Endodermal cell (in vitro differentiated cells): Measurements from ENCODE around the gene ADGRF1. TPM values are rescaled to one million over a fixed set of nuclear protein-coding genes. Genes with fewer than 3 reads are reported as not detected.

Experiments used
- DNase-seq: peaks from one replicate; pipeline ENCODE4 v3.0.0-alpha.2; 2017
- H3K27ac ChIP-seq: 2 replicates; pipeline ENCODE4 v1.5.1; 2013; ENCODE audit warnings: mild to moderate bottlenecking, low read depth, low read length, moderate library complexity
- H3K27me3 ChIP-seq: 2 replicates; pipeline ENCODE4 v1.6.1; 2013; ENCODE audit warnings: mild to moderate bottlenecking, low read length, moderate library complexity; ENCODE audit not compliant: insufficient read depth, control insufficient read depth, poor library complexity, severe bottlenecking
- H3K36me3 ChIP-seq: 2 replicates; pipeline ENCODE4 v1.7.0; 2013; ENCODE audit warnings: mild to moderate bottlenecking, low read length, moderate library complexity; ENCODE audit not compliant: control insufficient read depth, insufficient read depth
- H3K4me1 ChIP-seq: one replicate; pipeline ENCODE4 v1.7.0; 2013; ENCODE audit warnings: low read length; ENCODE audit not compliant: control insufficient read depth, insufficient read depth
- H3K4me3 ChIP-seq: 2 replicates; pipeline ENCODE4 v1.5.1; 2013; ENCODE audit warnings: mild to moderate bottlenecking, low read length, moderate library complexity
- H3K9ac ChIP-seq: 2 replicates; pipeline ENCODE4 v1.6.1; 2013; ENCODE audit warnings: mild to moderate bottlenecking, low read length, moderate library complexity; ENCODE audit not compliant: poor library complexity, severe bottlenecking; ENCODE audit errors: extremely low read depth
- H3K9me3 ChIP-seq: 2 replicates; pipeline ENCODE4 v1.6.1; 2013; ENCODE audit warnings: mild to moderate bottlenecking, low read length, moderate library complexity; ENCODE audit not compliant: control insufficient read depth
- H3K27ac Mint-ChIP-seq: 2 replicates; pipeline ENCODE4 v1.8.0; 2020; ENCODE audit warnings: mixed read lengths
- H3K27me3 Mint-ChIP-seq: 2 replicates; pipeline ENCODE4 v1.8.0; 2021; ENCODE audit warnings: mild to moderate bottlenecking, mixed read lengths; ENCODE audit not compliant: insufficient read depth
- H3K36me3 Mint-ChIP-seq: 2 replicates; pipeline ENCODE4 v1.8.0; 2020; ENCODE audit warnings: low read depth, mixed read lengths
- H3K4me1 Mint-ChIP-seq: 2 replicates; pipeline ENCODE4 v1.8.0; 2020; ENCODE audit warnings: mixed read lengths
- H3K4me3 Mint-ChIP-seq: 2 replicates; pipeline ENCODE4 v1.8.0; 2020; ENCODE audit warnings: mild to moderate bottlenecking, moderate library complexity, mixed read lengths
- H3K9me3 Mint-ChIP-seq: 2 replicates; pipeline ENCODE4 v1.8.0; 2020; ENCODE audit warnings: mild to moderate bottlenecking, mixed read lengths
- WGBS, 2 experiments: methylation state at CpG; one replicate each; pipeline versions ENCODE4 v1.1.5 to v1.1.7; 2013; ENCODE audit warnings: missing lambda C conversion rate in 2 of 2, mixed read lengths in 1 of 2; ENCODE audit not compliant: insufficient coverage in 1 of 2, insufficient read length in 1 of 2; 5-methylcytosine and 5-hydroxymethylcytosine counted together
- total RNA-seq, 2 donors: library from RNA; stranded (reverse); fragmentation: NEBNext Ultra II Directional in 1 of 2; extraction: Animal tissue kit (Norgen Biotek cat#: 25700) in 1 of 2; gene quantifications; 2 replicates in 1 of 2; 3 replicates in 1 of 2; pipeline ENCODE4 v1.2.1, GENCODE V29; 2021
- TF ChIP-seq, protein P1 (sequence below): fragments of 200-600 bp; sonication (generic); conservative IDR thresholded peaks from 2 replicates; pipeline ENCODE4 v1.5.0; 2021; ENCODE audit warnings: antibody characterized with exemption, mild to moderate bottlenecking

The ADGRF1 gene
- total RNA-seq, 2 donors from 2014 or later = not detected

- no peaks in the 10 kb centered on the region for H3K9me3 ChIP-seq
- H3K27ac ChIP-seq = no peak overlapping the region
- H3K4me3 ChIP-seq = no peak overlapping the region
- no peaks in the 10 kb centered on the region for H3K36me3 ChIP-seq
- H3K9me3 Mint-ChIP-seq = no peaks in the 10 kb centered on the region
- no peaks in the 10 kb centered on the region for H3K36me3 Mint-ChIP-seq
- no peak overlapping the region for H3K4me3 Mint-ChIP-seq
- H3K27me3 Mint-ChIP-seq = no peaks in the 10 kb centered on the region
- WGBS, 2 experiments = 89 to 90% methylated on average over 4 to 6 of the region's 6 CpGs
- H3K27me3 ChIP-seq = no peaks in the 10 kb centered on the region
- no peak overlapping the region for H3K27ac Mint-ChIP-seq
- no peak overlapping the region for H3K9ac ChIP-seq
- DNase-seq = no peak
- TF ChIP-seq, protein P1, sequence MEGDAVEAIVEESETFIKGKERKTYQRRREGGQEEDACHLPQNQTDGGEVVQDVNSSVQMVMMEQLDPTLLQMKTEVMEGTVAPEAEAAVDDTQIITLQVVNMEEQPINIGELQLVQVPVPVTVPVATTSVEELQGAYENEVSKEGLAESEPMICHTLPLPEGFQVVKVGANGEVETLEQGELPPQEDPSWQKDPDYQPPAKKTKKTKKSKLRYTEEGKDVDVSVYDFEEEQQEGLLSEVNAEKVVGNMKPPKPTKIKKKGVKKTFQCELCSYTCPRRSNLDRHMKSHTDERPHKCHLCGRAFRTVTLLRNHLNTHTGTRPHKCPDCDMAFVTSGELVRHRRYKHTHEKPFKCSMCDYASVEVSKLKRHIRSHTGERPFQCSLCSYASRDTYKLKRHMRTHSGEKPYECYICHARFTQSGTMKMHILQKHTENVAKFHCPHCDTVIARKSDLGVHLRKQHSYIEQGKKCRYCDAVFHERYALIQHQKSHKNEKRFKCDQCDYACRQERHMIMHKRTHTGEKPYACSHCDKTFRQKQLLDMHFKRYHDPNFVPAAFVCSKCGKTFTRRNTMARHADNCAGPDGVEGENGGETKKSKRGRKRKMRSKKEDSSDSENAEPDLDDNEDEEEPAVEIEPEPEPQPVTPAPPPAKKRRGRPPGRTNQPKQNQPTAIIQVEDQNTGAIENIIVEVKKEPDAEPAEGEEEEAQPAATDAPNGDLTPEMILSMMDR = no peak
- no peaks in the 10 kb centered on the region for H3K4me1 ChIP-seq
- H3K4me1 Mint-ChIP-seq = peaks cover 15% of the 10 kb centered on the region
Measured at GRCh38 chr6:47034926-47035325, 7.2 kb downstream of the ADGRF1 start.

DNA sequence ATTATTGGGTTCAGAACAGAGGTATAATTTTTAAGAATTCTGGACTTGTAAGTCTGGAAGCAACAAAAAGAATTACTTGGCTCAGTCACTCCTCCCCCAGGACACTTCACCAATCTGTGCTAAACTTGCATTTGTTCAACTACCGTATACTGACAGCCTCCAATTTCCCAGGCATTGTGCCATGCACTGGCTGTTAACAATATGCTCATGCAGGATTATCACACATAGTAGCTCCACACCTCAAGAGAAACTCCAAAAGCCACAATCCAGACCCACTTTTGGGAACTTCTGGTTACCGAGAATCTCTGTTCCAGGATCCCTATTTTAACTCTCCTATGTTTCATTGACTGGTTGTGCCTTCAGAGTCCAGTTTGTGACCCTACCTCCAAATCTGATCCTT is 7.7 kb downstream of the ADGRF1 start:
- Mint-ChIP-seq H3K27me3 (no peaks in the 10 kb centered on the region), H3K27ac (no peak overlapping the region), H3K36me3 (no peaks in the 10 kb centered on the region), H3K9me3 (no peaks in the 10 kb centered on the region), H3K4me3 (no peak overlapping the region), H3K4me1 (peaks cover 14% of the 10 kb centered on the region)
- no peaks in the 10 kb centered on the region for H3K27me3 ChIP-seq
- no peaks in the 10 kb centered on the region for H3K4me1 ChIP-seq
- no peaks in the 10 kb centered on the region for H3K36me3 ChIP-seq
- TF ChIP-seq, protein P1 = no peak
- H3K27ac ChIP-seq = no peak overlapping the region
- H3K4me3 ChIP-seq = no peak overlapping the region
- DNase-seq = no peak
- no peaks in the 10 kb centered on the region for H3K9me3 ChIP-seq
- 92 to 97% methylated on average over 1 to 2 of the region's 2 CpGs for WGBS, 2 experiments
- H3K9ac ChIP-seq = no peak overlapping the region

DNA sequence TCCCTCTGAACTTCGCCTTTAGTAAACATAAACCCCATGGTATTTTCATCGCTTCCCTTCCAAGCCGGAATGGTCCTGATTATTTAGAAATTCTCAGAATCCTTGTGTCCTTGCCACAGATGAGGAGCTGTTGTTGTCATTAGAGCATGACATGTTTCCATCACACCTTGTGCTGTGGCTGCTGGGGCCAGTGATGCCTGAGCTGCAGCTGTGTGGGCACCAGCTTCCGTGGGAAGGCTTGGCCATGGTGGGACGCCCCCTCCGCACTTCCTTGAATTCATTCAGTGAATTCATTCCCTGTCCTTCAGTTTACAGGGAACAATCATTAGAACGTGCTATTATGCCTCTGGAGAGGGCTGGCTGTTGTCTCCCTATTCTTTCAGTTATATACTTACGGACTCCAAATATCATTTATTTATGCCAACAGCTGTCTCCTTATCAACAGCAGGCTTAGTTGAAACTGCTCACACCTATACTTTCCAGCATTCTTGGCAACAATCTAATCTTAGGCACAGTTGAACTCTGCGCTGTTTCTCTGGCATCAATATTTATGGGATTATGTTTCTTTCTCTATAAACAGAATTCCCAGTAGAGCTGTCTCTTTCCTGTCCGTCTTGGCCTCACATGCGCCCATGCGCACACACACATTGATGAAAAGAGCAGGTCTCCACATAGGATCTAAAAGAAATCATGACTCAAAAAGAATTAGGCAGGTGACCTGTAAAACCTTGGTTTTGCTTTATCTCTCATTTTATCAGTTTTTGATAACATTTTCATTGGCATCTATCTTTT is 9.0 kb downstream of the ADGRF1 start:
- no peak overlapping the region for H3K4me3 ChIP-seq
- H3K9ac ChIP-seq = no peak overlapping the region
- H3K4me3 Mint-ChIP-seq = no peak overlapping the region
- no peaks in the 10 kb centered on the region for H3K27me3 Mint-ChIP-seq
- no peaks in the 10 kb centered on the region for H3K4me1 ChIP-seq
- TF ChIP-seq, protein P1 = no peak
- DNase-seq = no peak
- H3K9me3 Mint-ChIP-seq = no peaks in the 10 kb centered on the region
- no peaks in the 10 kb centered on the region for H3K9me3 ChIP-seq
- no peaks in the 10 kb centered on the region for H3K36me3 ChIP-seq
- no peaks in the 10 kb centered on the region for H3K36me3 Mint-ChIP-seq
- no peak overlapping the region for H3K27ac Mint-ChIP-seq
- peaks cover 8% of the 10 kb centered on the region for H3K4me1 Mint-ChIP-seq
- WGBS, 2 experiments = 94 to 97% methylated on average over 8 to 12 of the region's 12 CpGs
- H3K27ac ChIP-seq = no peak overlapping the region
- H3K27me3 ChIP-seq = no peaks in the 10 kb centered on the region
